Thoracic aorta (tissue), 2 donors: Measurements from ENCODE around the gene MYO10. TPM values are rescaled to one million over a fixed set of nuclear protein-coding genes. Genes with fewer than 3 reads are reported as not detected.
A peak's percentile ranks its signal among the peaks of the same experiment; 100 is the strongest.

ENCODE experiments used
- ATAC-seq: fragments of 150-250 bp; one replicate; pipeline ENCODE4 v1.8.0; 2017; ENCODE audit warnings: low read depth; ENCODE audit not compliant: insufficient number of reproducible peaks, low FRiP score
- DNase-seq: peaks from one replicate; pipeline ENCODE4 v3.0.0-alpha.2; 2020; ENCODE audit warnings: low spot score
- H3K27ac ChIP-seq, 2 donors: fragments of 200-600 bp; sonication (generic); 1 replicate in 1 of 2; 2 replicates in 1 of 2; pipeline ENCODE4 v1.5.1; 2016; ENCODE audit warnings: mild to moderate bottlenecking in 2 of 2, moderate library complexity in 2 of 2
- H3K27me3 ChIP-seq: fragments of 200-600 bp; sonication (generic); replicated peaks from 2 replicates; pipeline ENCODE4 v1.6.0; 2016; ENCODE audit warnings: mild to moderate bottlenecking; ENCODE audit not compliant: insufficient read depth
- H3K36me3 ChIP-seq: fragments of 200-600 bp; sonication (generic); one replicate; pipeline ENCODE4 v1.5.1; 2016
- H3K4me1 ChIP-seq, 2 donors: fragments of 200-600 bp; sonication (generic); 1 replicate in 1 of 2; 2 replicates in 1 of 2; pipeline versions ENCODE4 v1.5.1 to v1.6.0; 2016; ENCODE audit warnings: low read depth in 2 of 2, mild to moderate bottlenecking in 1 of 2; ENCODE audit not compliant: control insufficient read depth in 1 of 2
- H3K4me3 ChIP-seq: fragments of 200-600 bp; sonication (generic); 2 replicates; pipeline ENCODE4 v1.5.1; 2016; ENCODE audit warnings: mild to moderate bottlenecking
- H3K9me3 ChIP-seq: fragments of 200-600 bp; sonication (generic); 2 replicates; pipeline ENCODE4 v1.5.1; 2016
- CTCF ChIP-seq: fragments of 200-600 bp; sonication (generic); IDR thresholded peaks from one replicate; pipeline ENCODE4 v1.5.1; 2019; ENCODE audit warnings: antibody characterized with exemption
- total RNA-seq, 2 donors: library from RNA; depleted of rRNA; stranded (reverse); fragments of >200 nt; gene quantifications; one replicate each; pipeline versions ENCODE4 v1.1.0 to v1.2.3, GENCODE V29; 2016

Gene MYO10
- total RNA-seq, 2 donors from 2014 or later, result 11.4 to 41.7 TPM

- Histone ChIP-seq H3K27ac (no peak overlapping the region), H3K27me3 (no peaks in the 10 kb centered on the region), H3K4me1 (peaks cover 0 to 9% of the 10 kb centered on the region in 2 donors)
Measured at GRCh38 chr5:16934677-16935153, 1.4 kb downstream of the MYO10 start.

GRCh38 chr5:16934123-16934522, 2.0 kb downstream of the MYO10 start:
- Histone ChIP-seq H3K27ac (no peak overlapping the region), H3K27me3 (no peaks in the 10 kb centered on the region), H3K36me3 (no peaks in the 10 kb centered on the region), H3K4me1 (peaks cover 0 to 9% of the 10 kb centered on the region in 2 donors), H3K9me3 (no peaks in the 10 kb centered on the region), H3K4me3 (peak overlapping the region; percentile 87)
- peak; percentile 46 for TF ChIP-seq CTCF
- no peak for DNase-seq
- no peak for ATAC-seq

More at GRCh38 chr5:16934677-16935153, 1.4 kb downstream of the MYO10 start:
- Histone ChIP-seq H3K9me3 (no peaks in the 10 kb centered on the region), H3K36me3 (no peaks in the 10 kb centered on the region), H3K4me3 (peak overlapping the region; percentile 87)
- TF ChIP-seq CTCF, result no peak
- ATAC-seq, result no peak
- DNase-seq, result no peak

GRCh38 chr5:16933337-16933736, 2.8 kb downstream of the MYO10 start:
- Histone ChIP-seq H3K4me3 (no peak overlapping the region), H3K9me3 (no peaks in the 10 kb centered on the region), H3K27ac (no peak overlapping the region), H3K27me3 (no peaks in the 10 kb centered on the region), H3K4me1 (peaks cover 0 to 9% of the 10 kb centered on the region in 2 donors), H3K36me3 (no peaks in the 10 kb centered on the region)
- TF ChIP-seq CTCF, result no peak
- no peak for DNase-seq
- ATAC-seq, result no peak

- no peaks in the 10 kb centered on the region for H3K36me3 ChIP-seq
- no peaks in the 10 kb centered on the region for H3K9me3 ChIP-seq
- H3K4me3 ChIP-seq, result no peak overlapping the region
- no peak for TF ChIP-seq CTCF
- H3K4me1 ChIP-seq, result peaks cover 0 to 9% of the 10 kb centered on the region in 2 donors
- H3K27ac ChIP-seq, result no peak overlapping the region
- DNase-seq (no peak), ATAC-seq (no peak)
- H3K27me3 ChIP-seq, result no peaks in the 10 kb centered on the region
Measured at GRCh38 chr5:16932401-16932800, 3.7 kb downstream of the MYO10 start.

- TF ChIP-seq CTCF, result no peak
- H3K27me3 ChIP-seq, result no peaks in the 10 kb centered on the region
Measured at GRCh38 chr5:16931334-16932110, 4.6 kb downstream of the MYO10 start.

More at GRCh38 chr5:16931334-16932110, 4.6 kb downstream of the MYO10 start:
- Histone ChIP-seq H3K36me3 (no peaks in the 10 kb centered on the region), H3K9me3 (no peaks in the 10 kb centered on the region), H3K4me3 (no peak overlapping the region), H3K4me1 (peaks cover 0 to 9% of the 10 kb centered on the region in 2 donors), H3K27ac (no peak overlapping the region)
- ATAC-seq (no peak), DNase-seq (no peak)
